HG02642 (cell line): ENCODE data around the gene TAC4.

Source experiments
- ATAC-seq: cut with Tn5 transposase; IDR thresholded peaks from one replicate; pipeline ENCODE4 v1.9.1; 2021; ENCODE audit warnings: mild to moderate bottlenecking; ENCODE audit not compliant: unreplicated experiment, poor library complexity

TAC4 gene

DNA sequence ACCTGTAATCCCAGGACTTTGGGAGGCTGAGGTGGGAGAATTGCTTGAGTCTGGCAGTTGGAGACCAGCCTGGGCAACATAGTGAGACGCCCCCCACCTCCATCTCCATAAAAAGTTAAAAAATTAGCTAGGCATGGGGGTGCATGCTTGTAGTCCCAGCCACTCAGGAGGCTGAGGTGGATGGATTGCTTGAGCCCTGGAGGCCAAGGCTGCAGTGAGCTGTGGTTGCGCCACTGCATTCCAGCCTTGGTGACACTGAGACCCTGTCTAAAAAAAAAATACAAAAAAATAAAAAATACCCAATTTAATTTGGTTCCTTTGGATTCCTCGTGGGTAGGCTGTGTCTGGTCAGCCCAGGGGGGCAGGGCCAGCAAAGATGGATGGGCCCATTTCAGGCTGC, 26.1 kb upstream of the TAC4 start:
- ATAC-seq, result no peak

DNA sequence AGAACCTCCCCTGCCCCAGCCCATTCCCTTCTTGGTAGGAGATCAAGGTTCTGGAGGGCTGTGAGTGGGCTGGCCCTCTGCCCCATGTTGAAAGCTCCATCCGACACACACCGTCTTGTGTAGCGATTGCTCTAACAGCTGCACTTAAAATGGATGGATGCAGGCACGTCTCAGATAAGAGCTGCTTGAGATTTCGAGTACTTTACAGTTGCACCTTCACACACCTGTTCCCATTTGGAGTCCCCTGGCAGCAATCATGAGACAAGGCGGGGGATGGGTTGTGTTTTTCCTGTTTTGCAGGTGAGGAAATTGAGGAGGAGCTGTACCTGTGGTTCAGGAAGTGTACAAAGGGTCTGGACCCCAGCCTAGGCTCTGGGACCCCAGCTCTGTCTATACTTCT, 25.6 kb upstream of the TAC4 start:
- no peak for ATAC-seq

DNA sequence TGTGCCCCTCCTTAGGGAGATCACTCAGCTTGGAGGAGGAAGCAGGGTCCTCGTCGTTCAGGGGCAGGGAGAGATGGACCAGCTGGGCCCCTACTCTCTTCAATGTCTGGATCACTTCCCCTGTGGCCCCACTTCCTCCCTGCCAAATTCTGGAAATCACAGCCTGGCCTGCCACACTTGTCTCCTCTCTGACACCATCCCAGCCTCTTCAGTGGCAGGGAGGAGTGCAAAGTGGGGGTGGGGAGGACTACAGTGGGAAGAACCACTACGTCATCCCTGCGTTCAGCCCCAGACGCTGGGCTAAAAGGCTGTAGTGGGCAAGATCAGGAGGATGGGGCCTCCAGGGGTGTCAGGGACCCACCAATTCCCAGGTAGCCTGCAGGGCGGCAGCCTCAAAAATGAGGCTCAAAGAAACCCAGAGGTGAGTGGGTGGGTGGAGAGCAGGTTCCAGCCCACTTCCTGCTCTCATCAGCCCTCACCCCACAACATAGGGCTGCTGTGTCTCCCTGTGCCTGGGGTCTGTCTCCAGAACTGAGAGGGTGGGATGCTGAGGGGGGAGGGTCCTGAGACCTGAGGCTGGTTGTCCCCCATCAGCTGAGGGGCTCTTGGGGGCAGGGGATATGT, 25.0 kb upstream of the TAC4 start:
- no peak for ATAC-seq

DNA sequence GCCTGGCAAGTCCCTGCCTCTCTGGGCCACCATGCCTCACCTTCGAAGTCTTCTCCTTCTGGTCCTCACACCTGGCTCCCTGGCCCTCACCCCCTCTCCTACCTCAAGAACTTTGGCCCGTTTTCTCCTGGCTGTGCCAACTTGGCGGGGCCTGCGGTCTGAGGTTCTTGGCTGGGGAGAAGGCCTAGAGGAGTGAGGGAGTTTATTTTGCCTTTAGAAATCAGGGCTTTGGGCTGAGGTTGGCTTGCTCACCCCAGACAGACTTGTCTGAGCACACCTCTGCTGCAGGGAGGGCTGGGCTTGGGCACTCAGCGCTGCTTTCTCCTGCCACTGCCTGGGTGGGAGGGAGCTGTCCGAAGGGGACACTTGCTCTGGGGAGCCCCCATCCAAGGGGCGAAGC, 23.3 kb upstream of the TAC4 start:
- ATAC-seq, result no peak

DNA sequence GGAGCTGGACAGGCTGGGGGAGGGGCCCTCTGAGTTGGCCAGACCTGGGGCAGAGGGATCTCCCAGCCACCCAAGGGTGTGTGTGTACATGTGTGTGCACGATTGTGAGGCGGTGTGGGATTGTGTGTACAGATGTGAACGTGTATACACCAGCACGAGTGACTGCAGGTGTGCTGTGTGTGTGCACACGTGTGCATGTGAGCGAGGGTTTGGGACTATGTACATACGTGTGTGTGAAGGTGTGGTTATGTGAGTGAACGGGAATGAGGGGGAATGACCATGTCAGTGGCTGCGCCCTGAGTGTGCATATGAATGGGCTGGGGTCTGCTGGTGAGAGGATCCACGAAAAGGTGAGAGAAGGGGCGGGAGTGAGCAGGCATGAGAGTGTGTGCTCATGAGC, 22.4 kb upstream of the TAC4 start:
- ATAC-seq, result no peak

DNA sequence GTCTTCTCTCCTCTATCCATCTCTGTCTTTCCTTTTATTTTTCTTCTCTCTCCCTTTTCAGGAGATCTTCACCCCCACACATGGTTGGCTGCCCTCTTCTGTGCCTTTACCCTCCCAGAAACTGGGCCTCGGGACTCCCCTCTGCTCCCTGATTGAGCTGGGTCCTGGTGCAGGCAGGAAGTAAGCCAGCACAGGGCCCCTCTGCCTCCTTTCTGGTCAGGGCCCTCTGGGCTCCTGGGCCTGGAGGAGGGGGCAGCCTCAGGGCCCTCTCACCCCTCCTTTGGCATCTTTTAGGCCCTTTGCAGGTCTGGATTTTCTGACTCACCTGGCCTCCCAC, 21.1 kb upstream of the TAC4 start:
- no peak for ATAC-seq

DNA sequence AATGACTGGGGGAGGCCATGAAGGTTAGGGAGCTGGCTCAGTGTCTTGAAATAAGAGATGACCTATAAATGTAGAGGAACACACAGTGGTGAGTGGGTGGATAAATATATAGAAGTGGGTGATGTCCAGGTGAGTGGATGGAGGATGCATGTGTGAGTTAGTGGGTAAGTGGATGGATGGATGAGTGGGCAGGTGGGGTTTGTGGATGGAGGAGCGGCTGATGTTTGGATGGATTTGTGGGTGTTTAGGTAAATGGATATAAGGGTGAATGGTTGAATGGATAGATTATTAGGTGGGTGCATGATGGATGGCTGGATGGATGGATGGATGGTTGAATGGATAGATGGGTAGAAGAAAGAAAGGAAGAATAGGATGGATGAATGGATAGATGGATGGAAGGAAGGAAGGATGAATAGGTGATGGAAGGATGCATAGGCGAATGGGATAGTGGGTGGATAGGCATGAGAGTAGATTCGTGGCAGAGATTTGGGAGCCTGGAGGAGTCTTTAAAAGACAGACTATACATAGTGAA, 19.1 kb upstream of the TAC4 start:
- ATAC-seq, result no peak

DNA sequence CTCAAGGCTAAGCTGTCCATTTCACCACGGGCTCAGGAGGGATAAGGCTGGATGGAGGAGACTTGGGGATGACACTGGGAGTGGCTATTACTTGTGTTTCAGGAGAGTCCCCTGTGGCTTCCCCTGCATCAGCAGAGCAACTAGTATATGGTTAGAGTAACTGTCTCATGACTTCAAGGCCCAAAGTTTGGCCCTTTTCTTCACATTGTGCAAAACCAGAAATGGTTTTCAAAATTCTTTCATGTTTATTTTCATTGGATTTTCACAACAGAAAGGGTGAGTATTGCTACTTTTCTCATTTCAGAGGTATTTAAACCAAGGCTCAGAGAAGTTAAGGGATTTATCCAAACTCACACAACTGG, 18.1 kb upstream of the TAC4 start:
- ATAC-seq, result no peak

DNA sequence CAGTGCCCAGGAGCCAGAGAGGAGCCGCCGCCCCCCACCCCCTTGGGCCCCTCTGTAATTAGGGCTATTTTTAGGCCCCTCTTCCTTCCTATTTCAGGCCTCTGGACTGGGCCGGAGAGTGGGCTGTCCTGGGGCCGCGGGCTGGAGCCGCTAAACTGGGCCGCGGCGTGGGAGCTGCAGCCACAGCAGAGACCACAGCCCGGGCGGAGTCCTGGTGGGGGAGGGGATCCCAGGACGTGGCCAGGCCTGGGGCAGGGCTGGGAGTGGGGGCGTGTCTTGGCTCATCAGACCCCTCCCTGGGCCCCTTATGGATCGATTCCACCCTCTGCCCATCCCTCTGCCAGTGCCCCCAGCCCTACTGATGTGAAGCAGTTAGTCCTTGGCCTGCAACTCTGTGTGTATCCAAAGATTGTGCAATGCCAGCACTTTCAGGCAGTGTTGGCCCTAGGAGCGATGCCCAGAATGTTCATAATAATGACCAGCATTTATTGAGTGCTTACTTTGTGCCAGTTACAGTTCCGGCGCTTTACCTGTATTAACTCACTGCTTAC, 15.0 kb upstream of the TAC4 start:
- no peak for ATAC-seq

DNA sequence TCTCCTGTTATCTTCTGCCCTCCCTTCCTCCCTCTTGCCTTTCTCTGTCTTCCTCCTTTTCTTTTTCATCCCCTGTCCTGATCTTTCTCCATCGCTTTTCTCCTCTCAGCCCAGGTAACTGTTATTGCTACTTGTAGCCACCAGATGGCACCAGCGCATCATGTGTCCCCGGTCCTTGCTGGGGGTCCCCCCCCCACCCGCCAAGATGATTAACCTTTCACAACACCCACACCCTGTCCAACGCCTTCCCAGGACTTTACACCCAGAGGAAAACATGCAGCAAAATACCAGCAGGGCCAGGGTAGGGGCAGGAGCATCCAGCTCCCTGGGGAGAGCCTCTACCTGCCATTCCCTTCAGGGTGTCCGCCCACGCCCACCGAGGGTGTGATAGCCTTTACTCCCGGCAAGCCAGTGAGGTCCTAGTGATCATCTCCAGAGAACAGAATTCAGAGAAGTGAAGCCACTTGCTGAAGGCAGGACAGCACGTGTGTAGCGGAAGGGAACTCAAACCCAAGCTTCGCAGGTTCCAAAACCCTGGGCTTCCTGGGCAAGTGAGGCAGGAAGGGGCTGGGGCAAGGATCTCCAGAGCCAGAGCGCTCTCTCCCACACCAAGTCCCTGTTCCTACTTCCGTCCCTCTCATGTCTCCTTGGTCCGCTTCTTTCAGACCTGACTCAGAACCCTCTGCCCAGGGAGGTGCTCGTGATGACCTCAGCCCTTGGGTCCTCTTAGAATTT, 13.4 kb upstream of the TAC4 start:
- ATAC-seq, result no peak

DNA sequence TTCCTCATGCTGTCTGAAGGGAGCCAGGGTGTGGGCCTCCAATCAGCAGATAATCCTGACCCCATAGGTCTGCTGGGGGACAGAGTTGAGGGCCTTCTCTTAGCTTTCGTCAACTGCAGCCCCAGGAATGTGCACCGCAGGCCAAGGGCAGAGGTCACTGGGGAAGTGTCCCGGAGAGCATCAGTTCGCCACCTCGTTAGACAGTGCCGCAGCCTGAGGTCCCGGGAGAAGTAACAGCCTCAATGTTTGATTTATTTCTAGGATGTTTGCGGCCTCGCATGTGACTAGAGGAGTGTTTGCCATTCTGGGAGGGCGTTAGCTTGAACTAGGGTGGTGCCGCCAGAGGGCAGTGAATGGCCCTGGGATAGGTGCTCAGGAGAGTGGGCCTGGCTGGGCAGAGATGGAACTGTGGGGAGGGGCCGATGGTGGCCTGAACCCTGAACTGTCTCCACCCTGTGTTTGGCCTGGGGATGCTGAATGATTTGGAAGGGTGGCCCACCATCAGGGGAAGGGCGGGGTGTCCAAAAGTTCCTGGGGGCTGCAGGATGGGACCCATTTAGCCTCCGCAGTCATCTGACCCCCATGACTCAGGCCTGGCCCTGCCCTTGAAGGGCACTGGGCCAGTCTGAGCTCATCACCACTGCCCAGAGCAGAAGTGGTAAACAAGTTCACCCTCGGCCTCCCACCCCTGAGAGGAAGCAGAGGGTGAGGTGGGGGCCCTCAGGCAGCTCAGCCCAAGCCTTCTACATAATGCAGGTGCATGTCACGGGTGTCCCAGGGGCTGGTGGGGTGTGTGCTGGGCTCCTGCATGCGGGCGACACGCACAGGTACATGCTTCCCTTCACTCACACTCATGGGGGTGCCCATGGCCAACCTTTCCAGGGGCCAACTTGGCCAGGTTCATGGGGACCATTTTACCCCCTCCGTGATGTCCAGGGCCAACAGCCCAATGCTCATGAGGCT, 12.4 kb upstream of the TAC4 start:
- ATAC-seq, result no peak

DNA sequence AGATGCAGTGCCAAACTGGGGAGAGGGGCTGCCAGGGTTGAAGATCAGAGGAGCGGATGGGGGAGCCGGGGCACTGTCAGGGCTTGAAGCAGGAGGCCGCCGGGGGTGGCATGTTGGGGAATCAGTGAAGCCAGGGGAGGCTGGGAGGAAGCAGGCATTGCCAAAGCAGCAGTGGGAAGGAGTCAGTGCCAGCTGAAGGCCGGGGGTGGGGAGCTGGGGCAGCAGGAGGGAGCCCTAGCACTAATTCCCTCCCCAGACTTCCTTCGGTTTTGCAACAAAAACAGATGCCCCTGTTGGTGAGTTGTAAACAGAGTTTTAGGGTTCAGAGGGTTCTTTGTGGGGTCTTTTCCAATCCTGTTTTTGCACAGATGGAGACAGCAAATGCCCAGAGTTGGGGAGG, 10.9 kb upstream of the TAC4 start:
- no peak for ATAC-seq

DNA sequence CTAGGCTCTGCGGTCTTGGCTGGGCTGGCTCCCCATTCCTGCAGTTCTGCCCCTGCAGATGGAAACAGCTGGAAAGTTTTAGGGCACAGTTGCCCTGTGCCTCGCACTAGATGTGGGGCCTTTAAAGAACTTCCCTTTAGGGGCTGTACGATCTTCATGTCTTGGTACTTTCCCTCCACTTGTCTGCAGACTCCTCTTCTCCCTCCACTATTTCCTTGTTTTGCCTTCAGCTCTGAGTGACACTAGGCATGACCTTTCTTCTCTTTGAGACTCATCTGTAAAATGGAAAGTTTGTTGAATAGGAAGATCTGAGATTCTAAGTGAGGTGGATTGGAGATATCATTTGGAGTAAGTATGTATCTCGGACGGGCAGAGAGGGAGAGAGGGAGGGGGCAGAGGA, 6.3 kb upstream of the TAC4 start:
- no peak for ATAC-seq

DNA sequence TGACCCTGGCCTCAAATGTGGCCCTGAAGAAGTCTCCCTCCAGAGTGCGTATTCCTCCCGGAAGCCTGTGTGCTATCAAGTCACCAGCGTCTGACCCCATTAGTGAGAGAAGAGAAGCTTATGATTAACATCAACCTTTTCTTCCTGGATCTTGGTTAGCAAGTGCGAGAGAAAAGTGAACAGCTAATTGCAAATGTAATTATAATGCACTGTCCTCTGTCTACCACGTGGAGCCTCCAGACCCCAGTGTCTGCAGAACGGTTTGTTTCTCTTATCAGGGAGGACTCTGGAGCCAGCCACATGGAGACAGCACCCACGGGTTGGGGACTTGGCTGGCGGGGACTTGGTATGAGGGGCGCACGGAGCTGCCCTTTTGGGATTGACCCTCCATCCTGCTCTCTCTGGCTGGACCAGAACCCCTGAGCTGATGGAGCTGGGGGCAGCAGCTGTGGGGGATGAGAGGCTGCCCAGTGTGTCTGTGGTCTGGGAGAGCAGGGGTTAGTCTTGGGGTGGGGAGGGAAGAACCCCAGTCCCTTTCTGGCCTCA, 5.7 kb upstream of the TAC4 start:
- ATAC-seq, result no peak

DNA sequence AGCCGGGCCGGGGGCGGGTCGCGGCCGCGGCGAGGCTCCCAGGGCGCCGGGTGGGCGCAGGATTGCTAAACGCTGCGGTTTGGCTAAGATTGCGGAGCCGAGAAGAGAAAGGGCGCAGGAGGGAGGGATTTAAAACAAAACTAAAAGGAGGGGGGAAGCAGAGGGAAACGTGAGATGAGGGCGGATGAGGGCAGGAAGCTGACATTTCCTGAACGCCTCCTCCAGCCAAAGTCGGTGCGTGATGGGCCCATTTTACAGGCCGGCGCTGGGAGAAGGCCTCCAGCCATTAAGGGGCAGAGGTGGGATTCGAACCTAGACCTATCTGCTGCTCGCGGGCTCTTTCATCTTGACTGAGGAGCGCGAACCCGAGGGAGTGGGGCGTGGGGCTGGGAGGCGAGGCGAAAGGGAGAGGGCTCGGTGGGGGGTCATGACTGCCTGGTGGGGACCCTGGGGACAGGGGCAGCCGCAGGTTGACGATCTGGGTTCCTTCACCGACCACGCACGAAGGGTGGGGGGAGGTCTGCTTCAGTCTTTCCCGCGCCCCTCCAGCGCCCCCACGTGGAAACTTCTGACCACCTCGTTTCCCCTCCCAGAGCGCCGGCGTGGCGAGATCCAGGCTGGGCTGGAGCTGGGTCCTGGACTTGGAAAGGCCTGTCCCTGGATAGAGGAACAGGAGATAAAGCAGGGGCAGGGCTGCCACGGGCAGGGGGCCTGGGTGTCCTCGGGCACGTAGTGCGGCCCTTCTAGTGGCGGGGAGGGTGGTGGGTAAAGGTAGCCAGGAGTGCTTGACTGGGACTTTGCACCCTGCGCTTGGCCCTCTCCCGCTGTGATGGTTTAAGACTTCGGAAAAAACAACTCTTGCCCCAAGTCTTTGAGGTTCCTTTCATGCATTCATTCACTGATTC, 3.8 kb upstream of the TAC4 start:
- no peak for ATAC-seq

DNA sequence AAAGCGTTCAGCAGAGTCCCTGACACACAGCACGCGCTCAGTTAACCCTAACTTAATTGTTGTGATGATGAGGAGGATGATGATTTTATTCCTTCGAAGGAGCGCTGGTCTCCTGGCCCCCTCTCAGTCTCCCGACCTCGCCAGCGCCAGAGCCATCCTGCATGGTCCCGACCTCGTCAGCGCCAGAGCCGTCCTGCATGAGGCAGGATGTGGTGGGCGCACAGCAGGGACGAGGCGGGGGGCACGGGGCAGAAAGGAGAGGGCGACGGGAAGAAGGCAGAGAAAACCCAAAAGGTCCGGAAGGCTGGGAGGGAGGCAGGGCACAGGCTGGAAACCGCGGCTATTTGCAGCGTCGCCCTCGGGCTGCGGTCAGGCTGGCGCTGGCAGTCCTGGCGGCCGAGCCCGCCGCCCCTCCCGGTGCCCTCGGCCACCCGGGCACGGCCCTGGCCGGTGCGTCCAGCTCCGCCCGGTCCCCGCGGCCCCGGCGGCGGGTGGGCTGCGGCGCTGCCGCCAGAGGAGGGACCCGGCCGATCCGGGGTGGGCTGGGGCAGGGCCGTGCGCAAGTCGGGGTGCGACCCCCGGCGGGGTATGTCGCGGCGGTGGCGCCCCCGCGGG, 3.0 kb upstream of the TAC4 start:
- no peak for ATAC-seq

DNA sequence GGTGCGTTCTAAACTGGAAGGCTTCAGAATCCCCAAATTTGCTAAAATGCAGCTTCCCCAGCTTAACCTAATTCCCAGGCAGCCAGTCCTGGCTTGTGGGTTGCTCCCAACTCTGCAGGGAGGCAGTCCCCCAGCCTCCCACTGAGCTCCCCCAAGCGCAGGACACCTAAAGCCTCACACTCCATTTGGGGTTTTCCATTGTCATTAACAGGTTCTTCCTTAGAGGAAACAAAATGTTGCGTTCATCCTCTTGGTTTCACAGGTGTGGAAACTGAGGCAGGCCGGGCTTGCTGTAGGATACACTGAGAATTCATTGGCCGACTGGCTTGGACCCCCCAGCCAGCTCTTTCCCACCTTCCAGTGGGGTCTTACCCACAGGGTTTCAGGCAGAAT, 2.3 kb upstream of the TAC4 start:
- ATAC-seq, result no peak

DNA sequence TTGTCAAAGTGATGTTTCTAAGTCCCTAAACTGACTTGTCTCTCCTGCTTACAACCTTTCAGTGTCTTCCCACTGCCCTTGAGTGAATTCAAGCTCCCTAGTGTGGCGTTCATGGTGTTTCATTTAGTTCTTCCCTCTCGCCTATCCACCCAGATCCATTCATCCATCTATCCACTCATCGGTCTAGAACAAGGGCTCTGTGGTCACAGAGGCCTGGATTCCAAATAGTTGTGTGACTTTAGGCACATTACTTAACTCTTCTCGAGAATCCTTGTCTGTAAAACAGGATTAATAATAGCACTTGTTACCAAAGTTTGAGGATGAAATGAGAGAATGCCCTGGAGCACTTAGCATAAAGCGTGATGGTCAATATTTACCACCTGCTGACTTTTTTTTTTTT, 870 bp upstream of the TAC4 start:
- ATAC-seq, result no peak
